Neuronal stem cell (in vitro differentiated cells): ENCODE results near the gene SFTA2.
"Not testable (repeated sequence)": the region's sequence is repeated elsewhere in the genome, so short reads cannot be mapped to it uniquely, and the experiment has no call there.

Source experiments
- DNase-seq: peaks from one replicate; pipeline ENCODE4 v3.0.0-alpha.2; 2013; ENCODE audit warnings: low spot score
- H2AFZ ChIP-seq: one replicate; pipeline ENCODE4 v1.6.1; 2013; ENCODE audit warnings: mild to moderate bottlenecking, low read length, inconsistent platforms
- H2AK5ac ChIP-seq: 2 replicates; pipeline ENCODE4 v1.6.1; 2013; ENCODE audit warnings: low read depth, mild to moderate bottlenecking, inconsistent platforms, low read length, moderate library complexity, mixed read lengths
- H2BK120ac ChIP-seq: 2 replicates; pipeline ENCODE4 v1.6.1; 2013; ENCODE audit warnings: low read depth, mild to moderate bottlenecking, inconsistent platforms, low read length, moderate library complexity, mixed read lengths
- H2BK12ac ChIP-seq: one replicate; pipeline ENCODE4 v1.6.1; 2013; ENCODE audit warnings: low read length, inconsistent platforms
- H2BK15ac ChIP-seq: 2 replicates; pipeline ENCODE4 v1.6.1; 2013; ENCODE audit warnings: mild to moderate bottlenecking, low read length, inconsistent platforms, mixed read lengths
- H2BK5ac ChIP-seq: one replicate; pipeline ENCODE4 v1.6.1; 2013; ENCODE audit warnings: inconsistent platforms, mild to moderate bottlenecking, low read length, moderate library complexity
- H3K14ac ChIP-seq: one replicate; pipeline ENCODE4 v1.6.1; 2013; ENCODE audit warnings: low read length, inconsistent platforms
- H3K18ac ChIP-seq: 2 replicates; pipeline ENCODE4 v1.6.1; 2013; ENCODE audit warnings: low read length, inconsistent platforms
- H3K23ac ChIP-seq: 2 replicates; pipeline ENCODE4 v1.6.1; 2013; ENCODE audit warnings: low read depth, mild to moderate bottlenecking, mixed read lengths, low read length, inconsistent platforms; ENCODE audit not compliant: poor library complexity
- H3K27ac ChIP-seq: replicated peaks from 3 replicates; pipeline ENCODE4 v1.5.1; 2013; ENCODE audit warnings: low read length, inconsistent platforms
- H3K27me3 ChIP-seq, 3 experiments: 2 replicates each; pipeline ENCODE4 v1.6.1; 2013; ENCODE audit warnings: low read length in 3 of 3, mild to moderate bottlenecking in 2 of 3, inconsistent platforms in 1 of 3, low read depth in 1 of 3, mixed read lengths in 1 of 3, moderate library complexity in 1 of 3; ENCODE audit not compliant: control insufficient read depth in 3 of 3, insufficient read depth in 3 of 3
- H3K36me3 ChIP-seq, 2 donors: replicated peaks in 1 of 2; 2 replicates each; pipeline ENCODE4 v1.6.1; 2013; ENCODE audit warnings: low read length in 2 of 2; ENCODE audit not compliant: control insufficient read depth in 2 of 2, insufficient read depth in 2 of 2
- H3K4ac ChIP-seq: 2 replicates; pipeline ENCODE4 v1.6.1; 2013; ENCODE audit warnings: inconsistent platforms, mild to moderate bottlenecking, low read length, moderate library complexity
- H3K4me1 ChIP-seq, 2 donors: 1 replicate in 1 of 2; 2 replicates in 1 of 2; pipeline ENCODE4 v1.6.1; 2013; ENCODE audit warnings: low read length in 2 of 2, low read depth in 1 of 2; ENCODE audit not compliant: control insufficient read depth in 2 of 2, insufficient read depth in 1 of 2
- H3K4me2 ChIP-seq: one replicate; pipeline ENCODE4 v1.6.1; 2013; ENCODE audit warnings: mild to moderate bottlenecking, low read length, inconsistent platforms; ENCODE audit not compliant: insufficient read depth, poor library complexity, severe bottlenecking
- H3K4me3 ChIP-seq, 2 donors: 2 replicates each; pipeline ENCODE4 v1.5.1; 2013; ENCODE audit warnings: low read length in 2 of 2, mild to moderate bottlenecking in 2 of 2, inconsistent platforms in 1 of 2, moderate library complexity in 1 of 2
- H3K79me1 ChIP-seq: one replicate; pipeline ENCODE4 v1.6.1; 2013; ENCODE audit warnings: low read depth, mild to moderate bottlenecking, inconsistent platforms, low read length, moderate library complexity
- H3K9ac ChIP-seq: one replicate; pipeline ENCODE4 v1.6.1; 2013; ENCODE audit warnings: mild to moderate bottlenecking, low read depth, low read length, inconsistent platforms; ENCODE audit not compliant: poor library complexity
- H3K9me3 ChIP-seq, 2 donors: replicated peaks in 1 of 2; 2 replicates each; pipeline versions ENCODE3 to v1.6.1; 2013; ENCODE audit warnings: low read length in 2 of 2, mild to moderate bottlenecking in 2 of 2, inconsistent platforms in 1 of 2, low read depth in 1 of 2, mixed read lengths in 1 of 2, moderate library complexity in 1 of 2; ENCODE audit not compliant: control insufficient read depth in 2 of 2, insufficient read depth in 1 of 2
- H4K8ac ChIP-seq: one replicate; pipeline ENCODE4 v1.6.1; 2013; ENCODE audit warnings: low read depth, mild to moderate bottlenecking, inconsistent platforms, low read length, moderate library complexity
- H4K91ac ChIP-seq: one replicate; pipeline ENCODE4 v1.6.1; 2013; ENCODE audit warnings: low read length, low read depth, mild to moderate bottlenecking, inconsistent platforms; ENCODE audit not compliant: poor library complexity
- WGBS, 2 donors: extraction: QIAGEN DNeasy Blood & Tissue Kit; methylation state at CpG; one replicate each; pipeline ENCODE4 v1.1.7; 2013; ENCODE audit warnings: missing lambda C conversion rate in 2 of 2, mixed read lengths in 1 of 2; ENCODE audit not compliant: insufficient read length in 2 of 2, insufficient replicate concordance in 1 of 2; ENCODE audit errors: extremely low coverage in 2 of 2; 5-methylcytosine and 5-hydroxymethylcytosine counted together

The SFTA2 gene

GRCh38 chr6:30972816-30973215, 40.8 kb upstream of the SFTA2 start:
- Histone ChIP-seq H3K27me3 (peaks cover 0 to 5% (median 0%) of the 10 kb centered on the region in 3 experiments), H3K4me1 (no peaks in the 10 kb centered on the region), H3K27ac (no peak overlapping the region), H3K4me3 (no peak overlapping the region), H3K23ac (no peak overlapping the region), H2BK5ac (no peak overlapping the region), H3K14ac (no peak overlapping the region), H4K8ac (no peak overlapping the region), H2BK15ac (peak overlapping the region; percentile 56), H2AFZ (no peak overlapping the region), H4K91ac (no peak overlapping the region), H3K79me1 (no peaks in the 10 kb centered on the region), H3K9ac (no peak overlapping the region), H3K9me3 (no peaks in the 10 kb centered on the region), H3K4ac (no peak overlapping the region), H2BK120ac (no peak overlapping the region), H2BK12ac (no peak overlapping the region), H3K4me2 (no peak overlapping the region), H3K18ac (no peak overlapping the region), H3K36me3 (no peaks in the 10 kb centered on the region), H2AK5ac (no peak overlapping the region)
- no CpG with 5 or more reads among the region's 4 CpGs for WGBS, 2 donors
- DNase-seq, result no peak

- H3K23ac ChIP-seq, result no peak overlapping the region
- H2AFZ ChIP-seq, result no peak overlapping the region
- no peak overlapping the region for H3K18ac ChIP-seq
- H3K4me2 ChIP-seq, result no peak overlapping the region
- no peak overlapping the region for H2BK12ac ChIP-seq
- no CpG with 5 or more reads among the region's 5 CpGs for WGBS, 2 donors
- no peak overlapping the region for H2AK5ac ChIP-seq
- no peak overlapping the region for H2BK120ac ChIP-seq
- H2BK15ac ChIP-seq, result no peak overlapping the region
- DNase-seq, result no peak
- no peak overlapping the region for H2BK5ac ChIP-seq
- no peak overlapping the region for H3K27ac ChIP-seq
- H3K4me3 ChIP-seq, result no peak overlapping the region
- no peaks in the 10 kb centered on the region for H3K4me1 ChIP-seq
- H3K9me3 ChIP-seq, result no peaks in the 10 kb centered on the region
- H4K91ac ChIP-seq, result no peak overlapping the region
- H3K79me1 ChIP-seq, result no peaks in the 10 kb centered on the region
- H4K8ac ChIP-seq, result no peak overlapping the region
- peaks cover 0 to 5% (median 0%) of the 10 kb centered on the region in 3 experiments for H3K27me3 ChIP-seq
- no peak overlapping the region for H3K9ac ChIP-seq
- H3K14ac ChIP-seq, result no peak overlapping the region
- no peaks in the 10 kb centered on the region for H3K36me3 ChIP-seq
- H3K4ac ChIP-seq, result no peak overlapping the region
Measured at GRCh38 chr6:30970946-30971345, 39.0 kb upstream of the SFTA2 start.

GRCh38 chr6:30969171-30969570, 37.2 kb upstream of the SFTA2 start:
- H2BK5ac ChIP-seq, H3K9ac ChIP-seq, H2BK12ac ChIP-seq, H3K36me3 ChIP-seq, H3K4me3 ChIP-seq, H3K4me2 ChIP-seq, H4K8ac ChIP-seq, H2AK5ac ChIP-seq, DNase-seq, H4K91ac ChIP-seq, H3K4me1 ChIP-seq, H3K9me3 ChIP-seq, H3K18ac ChIP-seq, H3K27ac ChIP-seq, H3K23ac ChIP-seq, H3K79me1 ChIP-seq, H3K4ac ChIP-seq, H2AFZ ChIP-seq, H2BK15ac ChIP-seq, H3K14ac ChIP-seq, H3K27me3 ChIP-seq, H2BK120ac ChIP-seq: not testable (repeated sequence)
- WGBS, 2 donors, result no CpG with 5 or more reads among the region's 6 CpGs

GRCh38 chr6:30966154-30966553, 34.2 kb upstream of the SFTA2 start:
- no peak overlapping the region for H3K27ac ChIP-seq
- H3K23ac ChIP-seq, result peak overlapping the region; percentile 52
- no peak overlapping the region for H3K14ac ChIP-seq
- H2BK15ac ChIP-seq, result no peak overlapping the region
- H2AFZ ChIP-seq, result no peak overlapping the region
- H4K91ac ChIP-seq, result peak overlapping the region; percentile 60
- H3K9ac ChIP-seq, result no peak overlapping the region
- no peak overlapping the region for H2BK5ac ChIP-seq
- H4K8ac ChIP-seq, result no peak overlapping the region
- no peaks in the 10 kb centered on the region for H3K27me3 ChIP-seq
- no peak overlapping the region for H3K18ac ChIP-seq
- no CpG with 5 or more reads among the region's 3 CpGs for WGBS, 2 donors
- no peaks in the 10 kb centered on the region for H3K79me1 ChIP-seq
- H2BK120ac ChIP-seq, result no peak overlapping the region
- no peak overlapping the region for H3K4me2 ChIP-seq
- H3K4ac ChIP-seq, result no peak overlapping the region
- no peak overlapping the region for H2BK12ac ChIP-seq
- H3K4me1 ChIP-seq, result no peaks in the 10 kb centered on the region
- H3K9me3 ChIP-seq, result no peaks in the 10 kb centered on the region
- peak overlapping the region; percentile 82 for H2AK5ac ChIP-seq
- no peak overlapping the region for H3K4me3 ChIP-seq
- H3K36me3 ChIP-seq, result no peaks in the 10 kb centered on the region
- DNase-seq, result no peak
